ENCODE results near the gene ADORA2A.

DNA sequence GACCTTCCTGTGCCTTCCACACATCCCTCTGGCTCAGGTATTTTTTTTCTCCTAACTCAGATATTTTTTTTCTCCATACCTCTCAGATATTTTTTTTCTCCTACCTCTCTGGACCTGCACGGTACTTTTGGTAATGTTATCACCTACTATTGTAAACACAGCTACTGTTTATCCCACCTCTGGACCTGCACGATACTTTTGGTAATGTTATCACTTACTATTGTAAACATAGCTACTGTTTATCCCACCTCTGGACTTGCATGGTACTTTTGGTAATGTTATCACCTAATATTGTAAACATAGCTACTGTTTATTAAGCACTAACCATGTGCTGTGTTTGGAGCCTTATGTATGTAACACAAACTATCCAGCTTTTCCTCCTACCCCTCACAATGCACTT, 55.6 kb downstream of the ADORA2A start:
- TF ChIP-seq EZH2phosphoT487 (IDR thresholded peaks at IDR 0.05; ENCODE audit: borderline replicate concordance, low read length) = no peak
- TF ChIP-seq, protein P1, sequence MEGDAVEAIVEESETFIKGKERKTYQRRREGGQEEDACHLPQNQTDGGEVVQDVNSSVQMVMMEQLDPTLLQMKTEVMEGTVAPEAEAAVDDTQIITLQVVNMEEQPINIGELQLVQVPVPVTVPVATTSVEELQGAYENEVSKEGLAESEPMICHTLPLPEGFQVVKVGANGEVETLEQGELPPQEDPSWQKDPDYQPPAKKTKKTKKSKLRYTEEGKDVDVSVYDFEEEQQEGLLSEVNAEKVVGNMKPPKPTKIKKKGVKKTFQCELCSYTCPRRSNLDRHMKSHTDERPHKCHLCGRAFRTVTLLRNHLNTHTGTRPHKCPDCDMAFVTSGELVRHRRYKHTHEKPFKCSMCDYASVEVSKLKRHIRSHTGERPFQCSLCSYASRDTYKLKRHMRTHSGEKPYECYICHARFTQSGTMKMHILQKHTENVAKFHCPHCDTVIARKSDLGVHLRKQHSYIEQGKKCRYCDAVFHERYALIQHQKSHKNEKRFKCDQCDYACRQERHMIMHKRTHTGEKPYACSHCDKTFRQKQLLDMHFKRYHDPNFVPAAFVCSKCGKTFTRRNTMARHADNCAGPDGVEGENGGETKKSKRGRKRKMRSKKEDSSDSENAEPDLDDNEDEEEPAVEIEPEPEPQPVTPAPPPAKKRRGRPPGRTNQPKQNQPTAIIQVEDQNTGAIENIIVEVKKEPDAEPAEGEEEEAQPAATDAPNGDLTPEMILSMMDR (IDR thresholded peaks at IDR 0.05; ENCODE audit: low read depth, low read length, poor library complexity, severe bottlenecking) = no peak
